Measurements from ENCODE around the gene MEG3.

The MEG3 gene

DNA sequence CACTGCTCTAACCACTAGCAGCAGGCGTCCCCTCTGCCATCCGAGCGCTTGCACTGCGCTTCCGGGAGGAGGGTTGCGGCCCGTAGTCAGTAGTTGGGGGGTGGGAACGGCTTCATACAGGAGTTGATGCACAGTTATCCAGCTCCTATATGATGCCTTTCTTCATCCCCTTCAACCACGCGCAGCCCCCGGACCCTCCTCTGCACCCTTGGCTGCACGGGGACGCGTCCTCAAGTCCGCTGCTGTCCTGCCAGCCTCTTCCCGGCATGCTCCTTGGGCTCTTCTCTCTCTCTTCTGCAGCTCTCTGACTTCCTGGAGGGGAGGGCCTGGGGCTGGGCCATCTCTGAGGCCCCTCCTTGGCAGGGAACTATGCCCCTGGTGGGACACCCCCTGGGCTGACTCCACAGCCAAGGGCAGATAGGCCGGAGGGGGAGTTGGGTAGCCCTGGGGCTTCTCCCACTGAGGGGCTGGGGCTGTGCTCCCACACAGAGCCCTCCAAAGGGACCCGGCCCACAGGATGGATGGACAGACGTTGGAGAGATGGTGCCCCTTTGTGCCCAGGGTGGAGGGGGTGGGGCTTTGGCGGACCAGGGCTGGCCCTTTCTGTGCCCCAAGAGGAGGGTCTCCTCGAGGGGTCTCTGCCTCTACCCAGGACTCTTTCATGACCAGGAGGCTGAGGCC is 48.6 kb downstream of the MEG3 start:
- Histone ChIP-seq H3K27ac (ENCODE audit: low read length) (no peak overlapping the region), H3K36me3 (ENCODE audit: control insufficient read depth, low read depth, low read length) (no peaks in the 10 kb centered on the region), H3K9ac (ENCODE audit: low read length) (no peak overlapping the region), H3K4me3 (ENCODE audit: low read length) (no peak overlapping the region), H3K9me3 (ENCODE audit: control insufficient read depth, low read depth, low read length) (no peaks in the 10 kb centered on the region), H3K4me1 (ENCODE audit: control insufficient read depth, low read depth, low read length) (no peaks in the 10 kb centered on the region), H3K27me3 (ENCODE audit: control insufficient read depth, insufficient read depth, low read length) (no peaks in the 10 kb centered on the region)

DNA sequence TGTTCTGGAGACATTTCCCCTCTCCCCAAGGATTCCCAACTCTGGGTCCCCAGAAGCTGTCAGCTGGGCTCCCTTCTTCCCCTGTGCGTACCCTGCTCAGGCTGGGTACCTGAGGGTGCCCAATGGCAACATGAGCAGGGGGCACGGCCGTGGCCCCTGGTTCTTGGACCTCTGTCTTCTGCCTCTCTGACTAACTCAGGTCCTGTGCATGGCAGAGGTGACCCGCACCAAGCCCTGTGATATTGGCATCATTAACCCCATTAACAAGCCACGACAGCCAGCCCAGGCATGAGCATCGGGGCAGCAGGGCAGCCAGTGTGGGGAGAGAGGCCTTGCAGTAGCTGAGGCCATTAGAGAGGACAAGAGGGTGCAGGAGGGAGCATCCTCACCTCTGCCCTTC is 49.2 kb downstream of the MEG3 start:
- Histone ChIP-seq H3K27ac (ENCODE audit: low read length) (no peak overlapping the region), H3K27me3 (ENCODE audit: control insufficient read depth, insufficient read depth, low read length) (no peaks in the 10 kb centered on the region), H3K4me1 (ENCODE audit: control insufficient read depth, low read depth, low read length) (no peaks in the 10 kb centered on the region), H3K9ac (ENCODE audit: low read length) (no peak overlapping the region), H3K9me3 (ENCODE audit: control insufficient read depth, low read depth, low read length) (no peaks in the 10 kb centered on the region), H3K36me3 (ENCODE audit: control insufficient read depth, low read depth, low read length) (no peaks in the 10 kb centered on the region), H3K4me3 (ENCODE audit: low read length) (no peak overlapping the region)

DNA sequence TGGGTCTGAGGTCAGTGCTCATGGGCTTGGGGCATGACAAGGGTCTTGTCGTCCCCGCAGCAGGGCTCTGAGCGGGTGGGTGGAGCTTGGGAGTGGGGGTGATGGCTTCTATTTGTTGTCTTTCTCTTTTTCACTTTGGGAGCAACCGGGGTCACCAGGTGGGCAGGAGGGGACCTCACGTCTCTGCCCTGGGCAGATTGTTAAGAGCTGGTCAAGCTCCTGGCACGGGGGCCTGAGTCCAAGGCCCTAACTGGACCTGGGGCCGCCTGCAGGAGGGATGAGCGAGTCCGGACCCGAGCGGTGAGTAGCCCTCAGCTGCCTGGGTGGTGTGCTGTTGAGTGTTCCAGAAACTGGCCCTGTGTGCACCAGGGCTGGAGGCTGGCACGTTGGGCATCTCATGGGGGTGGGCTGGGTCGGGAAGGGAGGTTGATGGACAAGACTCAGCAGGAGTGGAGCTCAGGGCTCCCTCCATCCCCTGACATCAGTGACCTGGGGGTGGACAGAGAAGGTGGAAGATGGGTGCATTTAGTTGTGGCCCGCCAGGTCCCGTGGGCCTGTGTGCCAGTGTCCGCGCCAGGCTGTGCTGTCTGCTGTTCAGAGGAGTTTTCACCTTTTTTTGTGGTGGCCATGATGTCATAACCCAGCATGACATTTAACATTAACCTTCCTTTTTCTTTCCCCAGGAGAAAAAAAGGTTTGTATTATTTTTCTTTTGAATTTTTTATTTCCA is 50.1 kb downstream of the MEG3 start:
- H3K27ac ChIP-seq (ENCODE audit: low read length), result no peak overlapping the region
- no peaks in the 10 kb centered on the region for H3K27me3 ChIP-seq (ENCODE audit: control insufficient read depth, insufficient read depth, low read length)
- H3K36me3 ChIP-seq (ENCODE audit: control insufficient read depth, low read depth, low read length), result no peaks in the 10 kb centered on the region
- H3K9me3 ChIP-seq (ENCODE audit: control insufficient read depth, low read depth, low read length), result no peaks in the 10 kb centered on the region
- no peak overlapping the region for H3K9ac ChIP-seq (ENCODE audit: low read length)
- H3K4me1 ChIP-seq (ENCODE audit: control insufficient read depth, low read depth, low read length), result no peaks in the 10 kb centered on the region
- no peak overlapping the region for H3K4me3 ChIP-seq (ENCODE audit: low read length)

DNA sequence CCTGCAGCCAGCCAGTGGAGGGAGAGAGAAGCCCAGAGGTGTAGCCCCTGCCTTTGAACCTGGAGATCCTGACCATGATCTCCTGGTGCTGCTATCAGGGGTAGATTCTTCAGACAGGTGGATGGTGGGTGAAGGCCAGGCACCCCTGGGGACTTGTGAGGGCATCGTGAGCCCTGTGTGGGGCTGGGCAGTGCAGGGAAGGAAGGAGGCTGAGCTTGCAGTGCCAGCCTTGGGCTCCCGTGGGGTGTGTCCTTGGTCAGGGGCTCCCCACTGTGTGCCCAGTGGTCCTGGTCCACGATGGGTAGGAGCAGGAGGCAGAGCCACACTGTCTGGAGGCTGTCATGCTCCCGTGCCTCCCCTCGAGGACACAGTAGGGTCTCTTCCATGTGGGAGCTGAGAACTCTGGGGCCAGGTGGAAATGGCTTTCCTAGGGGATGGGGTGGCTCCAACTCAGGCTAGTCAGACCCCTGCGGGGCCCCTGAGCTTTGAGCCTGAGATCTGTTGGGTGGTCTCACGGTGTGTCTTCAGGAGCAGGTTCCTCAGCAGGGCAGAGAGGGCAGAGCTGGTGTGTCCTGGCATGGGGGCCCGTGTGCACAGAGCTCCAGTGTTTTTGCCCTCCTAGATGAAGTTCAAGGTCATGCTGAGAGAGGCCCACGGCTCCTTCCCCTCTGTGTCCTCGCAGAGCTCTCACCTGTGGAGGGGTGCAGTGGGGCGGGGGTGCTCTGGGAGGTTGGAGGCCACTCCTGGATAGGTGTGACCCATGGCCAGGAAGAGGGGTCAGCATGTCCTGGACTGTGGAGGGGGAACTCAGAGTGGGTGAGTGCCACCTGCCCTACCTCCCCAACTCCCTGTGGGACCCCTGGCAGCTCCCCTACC is 52.6 kb downstream of the MEG3 start:
- Histone ChIP-seq H3K4me1 (ENCODE audit: control insufficient read depth, low read depth, low read length) (no peaks in the 10 kb centered on the region), H3K27ac (ENCODE audit: low read length) (no peak overlapping the region), H3K27me3 (ENCODE audit: control insufficient read depth, insufficient read depth, low read length) (no peaks in the 10 kb centered on the region), H3K9ac (ENCODE audit: low read length) (no peak overlapping the region), H3K4me3 (ENCODE audit: low read length) (no peak overlapping the region), H3K9me3 (ENCODE audit: control insufficient read depth, low read depth, low read length) (no peaks in the 10 kb centered on the region), H3K36me3 (ENCODE audit: control insufficient read depth, low read depth, low read length) (no peaks in the 10 kb centered on the region)

- H3K9ac ChIP-seq (ENCODE audit: low read length), result no peak overlapping the region
These were observed 53.3 kb downstream of the MEG3 start for GRCh38 chr14:100879194-100879593.

DNA sequence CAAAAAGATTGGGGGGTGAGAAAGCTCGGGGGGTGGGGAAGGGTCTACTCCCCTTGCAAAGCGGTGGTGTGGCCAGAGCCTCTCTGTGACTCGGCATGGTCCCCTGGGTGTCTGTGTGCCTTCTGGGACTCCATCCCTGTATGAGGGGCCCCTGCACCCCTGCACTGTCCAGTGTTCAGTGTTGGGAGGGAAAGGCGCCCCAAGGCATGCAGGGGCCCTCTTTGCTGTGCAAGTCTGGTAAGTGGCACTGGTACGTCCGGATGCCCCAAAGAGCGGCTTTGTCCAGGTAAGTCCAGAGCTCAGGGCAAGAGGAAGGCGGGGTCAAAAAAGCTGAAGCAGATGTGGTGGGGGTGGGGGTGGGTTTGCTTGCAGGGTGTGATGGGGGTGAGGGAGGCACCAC is 53.9 kb downstream of the MEG3 start:
- Histone ChIP-seq H3K36me3 (ENCODE audit: control insufficient read depth, low read depth, low read length) (no peaks in the 10 kb centered on the region), H3K9me3 (ENCODE audit: control insufficient read depth, low read depth, low read length) (no peaks in the 10 kb centered on the region), H3K27ac (ENCODE audit: low read length) (no peak overlapping the region), H3K4me1 (ENCODE audit: control insufficient read depth, low read depth, low read length) (no peaks in the 10 kb centered on the region), H3K9ac (ENCODE audit: low read length) (no peak overlapping the region), H3K27me3 (ENCODE audit: control insufficient read depth, insufficient read depth, low read length) (no peaks in the 10 kb centered on the region), H3K4me3 (ENCODE audit: low read length) (no peak overlapping the region)

More at GRCh38 chr14:100879194-100879593, 53.3 kb downstream of the MEG3 start:
- Histone ChIP-seq H3K9me3 (ENCODE audit: control insufficient read depth, low read depth, low read length) (no peaks in the 10 kb centered on the region), H3K27ac (ENCODE audit: low read length) (no peak overlapping the region), H3K27me3 (ENCODE audit: control insufficient read depth, insufficient read depth, low read length) (no peaks in the 10 kb centered on the region), H3K4me3 (ENCODE audit: low read length) (no peak overlapping the region), H3K4me1 (ENCODE audit: control insufficient read depth, low read depth, low read length) (no peaks in the 10 kb centered on the region), H3K36me3 (ENCODE audit: control insufficient read depth, low read depth, low read length) (no peaks in the 10 kb centered on the region)

DNA sequence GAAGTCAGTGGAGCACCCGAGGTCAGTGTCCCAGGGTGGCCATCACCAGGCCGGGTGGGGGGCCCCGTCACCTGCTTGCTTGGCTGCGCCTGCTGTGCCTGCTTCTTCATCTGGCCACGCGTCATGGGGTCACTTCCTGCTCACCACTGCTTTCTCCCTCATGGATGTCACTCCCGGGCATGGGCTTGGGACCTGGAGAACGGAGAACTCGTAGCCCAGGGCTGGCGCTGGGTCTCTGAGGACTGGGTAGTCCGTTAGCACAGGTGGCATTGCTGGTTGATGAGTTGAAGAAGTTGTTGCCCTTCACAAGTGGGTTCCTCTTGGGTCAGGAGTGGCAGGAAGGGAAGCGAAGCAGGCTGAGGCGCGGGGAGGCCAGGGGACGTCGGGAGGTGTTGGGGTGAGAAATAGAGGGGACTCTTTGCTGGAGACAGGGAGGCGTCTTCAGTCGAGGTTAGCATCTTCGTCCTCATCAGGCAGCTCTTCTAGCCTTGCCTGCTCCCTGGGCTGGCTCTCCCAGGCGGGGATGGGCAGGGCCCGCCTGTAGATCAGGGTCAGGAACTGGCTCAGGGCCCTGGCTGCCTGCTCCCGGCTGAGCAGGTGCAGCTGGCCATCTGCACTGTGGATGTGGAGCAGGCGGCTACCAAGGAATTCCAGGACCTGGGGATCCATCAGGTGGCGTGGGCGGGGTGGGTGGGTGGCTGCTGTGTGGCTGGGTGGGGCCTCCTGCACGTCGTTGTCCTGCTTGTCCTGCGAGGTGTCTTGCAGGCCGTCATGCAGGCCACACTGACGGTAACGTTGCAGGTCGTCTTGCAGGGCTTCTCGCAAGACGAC is 54.6 kb downstream of the MEG3 start:
- Histone ChIP-seq H3K36me3 (ENCODE audit: control insufficient read depth, low read depth, low read length) (no peaks in the 10 kb centered on the region), H3K9me3 (ENCODE audit: control insufficient read depth, low read depth, low read length) (no peaks in the 10 kb centered on the region), H3K27me3 (ENCODE audit: control insufficient read depth, insufficient read depth, low read length) (no peaks in the 10 kb centered on the region), H3K4me1 (ENCODE audit: control insufficient read depth, low read depth, low read length) (no peaks in the 10 kb centered on the region), H3K27ac (ENCODE audit: low read length) (no peak overlapping the region), H3K9ac (ENCODE audit: low read length) (no peak overlapping the region), H3K4me3 (ENCODE audit: low read length) (no peak overlapping the region)

DNA sequence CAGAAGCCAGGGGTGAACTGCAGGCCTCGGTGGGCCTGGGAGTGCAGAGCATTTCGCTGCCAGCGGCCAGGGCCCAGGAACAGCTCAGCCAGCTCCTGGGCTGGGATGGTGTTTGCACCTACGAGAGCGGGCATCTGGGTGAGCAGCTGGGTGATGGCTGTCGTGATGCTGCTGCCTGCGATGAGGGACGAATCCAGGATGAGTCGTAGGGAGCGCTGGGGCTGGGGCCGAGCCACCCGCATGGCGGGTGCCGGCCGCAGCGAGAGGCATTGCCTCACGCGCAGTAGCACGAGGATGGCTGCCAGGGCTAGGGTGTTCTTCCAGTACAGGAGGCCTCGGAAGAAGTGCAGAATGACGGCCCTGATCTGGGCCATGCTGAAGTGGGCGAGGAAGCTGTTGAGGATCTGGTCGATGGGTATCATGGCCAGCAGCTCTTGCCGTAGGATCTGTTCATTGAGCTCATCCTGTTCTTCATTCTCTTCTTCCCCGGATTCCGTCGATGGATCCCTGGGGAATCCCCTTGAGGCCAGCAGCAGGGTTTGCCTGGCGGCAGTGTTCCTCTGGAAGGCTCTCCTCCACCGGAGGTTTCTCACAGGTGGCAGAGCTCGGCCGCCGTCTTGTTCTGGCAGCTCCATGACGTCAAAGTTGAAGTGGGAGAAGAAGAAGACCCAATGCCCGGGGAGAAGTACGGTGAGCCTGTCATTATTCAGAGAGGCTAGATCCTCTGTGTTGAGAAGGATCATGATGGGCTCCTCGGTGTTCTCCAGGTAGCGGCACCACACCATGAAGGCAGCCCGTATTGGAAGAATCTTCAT is 55.5 kb downstream of the MEG3 start:
- no peak overlapping the region for H3K4me3 ChIP-seq (ENCODE audit: low read length)
- no peaks in the 10 kb centered on the region for H3K9me3 ChIP-seq (ENCODE audit: control insufficient read depth, low read depth, low read length)
- no peak overlapping the region for H3K9ac ChIP-seq (ENCODE audit: low read length)
- H3K27ac ChIP-seq (ENCODE audit: low read length), result no peak overlapping the region
- H3K36me3 ChIP-seq (ENCODE audit: control insufficient read depth, low read depth, low read length), result no peaks in the 10 kb centered on the region
- H3K27me3 ChIP-seq (ENCODE audit: control insufficient read depth, insufficient read depth, low read length), result no peaks in the 10 kb centered on the region
- H3K4me1 ChIP-seq (ENCODE audit: control insufficient read depth, low read depth, low read length), result no peaks in the 10 kb centered on the region

GRCh38 chr14:100882026-100882967 is 56.4 kb downstream of the MEG3 start:
- Histone ChIP-seq H3K9me3 (ENCODE audit: control insufficient read depth, low read depth, low read length) (no peaks in the 10 kb centered on the region), H3K4me3 (ENCODE audit: low read length) (no peak overlapping the region), H3K27ac (ENCODE audit: low read length) (no peak overlapping the region), H3K27me3 (ENCODE audit: control insufficient read depth, insufficient read depth, low read length) (no peaks in the 10 kb centered on the region), H3K4me1 (ENCODE audit: control insufficient read depth, low read depth, low read length) (no peaks in the 10 kb centered on the region), H3K36me3 (ENCODE audit: control insufficient read depth, low read depth, low read length) (no peaks in the 10 kb centered on the region), H3K9ac (ENCODE audit: low read length) (no peak overlapping the region)

Data from iPS-18a (cell line).